HepG2 (cell line): ENCODE measurements around the gene ZFTA. TPM values are rescaled to one million over a fixed set of nuclear protein-coding genes. Genes with fewer than 3 reads are reported as not detected.

Source experiments
- ATAC-seq: fragments of 200-7000 bp; cut with Tn5 transposase; 3 replicates; pipeline ENCODE4 v1.9.1; 2020; ENCODE audit warnings: mild to moderate bottlenecking, moderate library complexity
- BruUV-seq: library from RNA; stranded (reverse); fragments of 400-500 nt; replicated peaks from 2 replicates; lab custom pipeline; 2021; lab: Mats Ljungman, UMichigan
- CTCF ChIA-PET: fragments of 300-600 bp; formaldehyde crosslinking; extraction: SDS; loops from one replicate; lab custom pipeline; 2021; ENCODE audit warnings: low total read pairs, inconsistent platforms, low intra/inter-chr PET ratio; lab: Yijun Ruan, JAX
- POLR2A ChIA-PET: fragments of 350-600 bp; sonication (Branson Sonifier 250); formaldehyde crosslinking; loops from one replicate; lab custom pipeline; 2020; ENCODE audit warnings: antibody characterized with exemption, inconsistent platforms; lab: Yijun Ruan, JAX
- DNase-seq: peaks from one replicate; pipeline ENCODE4 v3.0.0-alpha.2; 2015; ENCODE audit warnings: low spot score
- FAIRE-seq: peaks from 3 replicates; lab custom pipeline; 2011; peaks lifted over from hg19 to GRCh38; lab: Jason Lieb, UNC
- H2AFZ ChIP-seq: one replicate; pipeline ENCODE4 v1.6.1; 2011; ENCODE audit warnings: low read length, inconsistent platforms
- H3K27ac ChIP-seq: fragments of 300-600 bp; 3 replicates; pipeline ENCODE4 v1.8.0; 2011; ENCODE audit warnings: mixed run types, mild to moderate bottlenecking, mixed read lengths, low read length, inconsistent platforms; ENCODE audit not compliant: insufficient read depth; ENCODE audit errors: extremely low read length
- H3K27me3 ChIP-seq, 2 experiments: fragments of 200-600 bp in 1 of 2; 2 replicates in 1 of 2; 3 replicates in 1 of 2; pipeline versions ENCODE4 v1.6.0 to v1.8.0; 2011; ENCODE audit warnings: low read length in 2 of 2, mild to moderate bottlenecking in 2 of 2, moderate library complexity in 2 of 2, inconsistent platforms in 1 of 2; ENCODE audit not compliant: insufficient read depth in 2 of 2, control insufficient read depth in 1 of 2
- H3K36me3 ChIP-seq, 2 experiments: fragments of 200-600 bp in 1 of 2; replicated peaks in 1 of 2; 2 replicates in 1 of 2; 3 replicates in 1 of 2; pipeline versions ENCODE4 v1.5.1 to v1.8.0; 2011; ENCODE audit warnings: low read length in 2 of 2, inconsistent platforms in 1 of 2; ENCODE audit not compliant: insufficient read depth in 2 of 2, control insufficient read depth in 1 of 2
- H3K4me1 ChIP-seq: 2 replicates; pipeline ENCODE4 v1.5.1; 2012; ENCODE audit warnings: low read length, inconsistent platforms; ENCODE audit not compliant: insufficient read depth
- H3K4me2 ChIP-seq: 2 replicates; pipeline ENCODE4 v1.6.0; 2011; ENCODE audit warnings: low read depth, low read length, inconsistent platforms
- H3K4me3 ChIP-seq, 3 experiments: fragments of 200-600 bp in 1 of 3; sonication (generic), shearing (Covaris generic) in 1 of 3; replicated peaks in 1 of 3; 2 replicates each; pipeline ENCODE4 v1.5.1; 2011 to 2016; ENCODE audit warnings: low read length in 3 of 3, inconsistent platforms in 2 of 3, low read depth in 2 of 3, mild to moderate bottlenecking in 2 of 3, control low read depth in 1 of 3, mixed read lengths in 1 of 3; ENCODE audit not compliant: insufficient read depth in 1 of 3
- H3K79me2 ChIP-seq: one replicate; pipeline ENCODE4 v1.6.1; 2011; ENCODE audit warnings: low read length, inconsistent platforms; ENCODE audit not compliant: insufficient read depth
- H3K9ac ChIP-seq: 2 replicates; pipeline ENCODE4 v1.6.0; 2011; ENCODE audit warnings: mild to moderate bottlenecking, low read depth, low read length, inconsistent platforms; ENCODE audit not compliant: insufficient read depth
- H3K9me3 ChIP-seq: 2 replicates; pipeline ENCODE4 v1.5.1; 2012; ENCODE audit warnings: mild to moderate bottlenecking, low read length
- H4K20me1 ChIP-seq: 2 replicates; pipeline ENCODE4 v1.6.0; 2011; ENCODE audit warnings: inconsistent platforms, mild to moderate bottlenecking, low read length, moderate library complexity; ENCODE audit not compliant: insufficient read depth
- AKAP8 ChIP-seq: sonication (generic); formaldehyde crosslinking; IDR thresholded peaks from 2 replicates; pipeline ENCODE4 v1.5.1; 2020; ENCODE audit warnings: mild to moderate bottlenecking, missing genetic modification reagents
- CEBPB ChIP-seq: IDR thresholded peaks from 2 replicates; pipeline ENCODE4 v1.6.1; 2011; ENCODE audit warnings: low read depth, low read length, improper control_type of control experiment, borderline replicate concordance
- SKI ChIP-seq: fragments of 450-650 bp; IDR thresholded peaks from one replicate; pipeline ENCODE4 v1.6.1; 2018; ENCODE audit warnings: mild to moderate bottlenecking; ENCODE audit not compliant: partially characterized antibody
- SMAD9 ChIP-seq: sonication (generic); formaldehyde crosslinking; IDR thresholded peaks from 2 replicates; pipeline ENCODE4 v1.5.1; 2020; ENCODE audit warnings: mild to moderate bottlenecking, missing genetic modification reagents
- YEATS4 ChIP-seq: sonication (generic); formaldehyde crosslinking; IDR thresholded peaks from 2 replicates; pipeline ENCODE4 v1.4.0; 2020; ENCODE audit warnings: missing genetic modification reagents, borderline replicate concordance
- ZFYVE20 ChIP-seq: sonication (generic); formaldehyde crosslinking; IDR thresholded peaks from 2 replicates; pipeline ENCODE4 v1.8.0; 2023; ENCODE audit warnings: low read depth, mild to moderate bottlenecking, moderate library complexity, missing genetic modification reagents, borderline replicate concordance
- ZKSCAN1 ChIP-seq: fragments of 150-350 bp; IDR thresholded peaks from 2 replicates; pipeline ENCODE4 v1.6.1; 2014; ENCODE audit warnings: low read length
- ZNF280D ChIP-seq: sonication (generic); formaldehyde crosslinking; IDR thresholded peaks from 2 replicates; pipeline ENCODE4 v1.5.1; 2020; ENCODE audit warnings: mild to moderate bottlenecking, missing genetic modification reagents
- WGBS: methylation state at CpG from one replicate; pipeline ENCODE4 v1.1.6; 2017; ENCODE audit warnings: low lambda C conversion rate; 5-methylcytosine and 5-hydroxymethylcytosine counted together
- in situ Hi-C: cut with HindIII; loops from 2 replicates; pipeline ENCODE4 v1.10.0; 2017; ENCODE audit warnings: low pct_unique_long_range_greater_than_20kb; ENCODE audit not compliant: extremely low pct_ligation_motif_present
- intact Hi-C: fragments of 100-400 bp; cut with micrococcal nuclease; formaldehyde crosslinking; loops from one replicate; pipeline ENCODE4 v1.10.0; 2022; ENCODE audit not compliant: unreplicated experiment
- polyA plus RNA-seq, 8 experiments: library from polyadenylated mRNA; depleted of rRNA in 3 of 8; stranded (reverse) in 7 of 8; unstranded in 1 of 8; fragments of >200 nt; fragmentation: Illumina TruSeq in 4 of 8; extraction: Trizol in 4 of 8; gene quantifications; 2 replicates each; pipeline versions ENCODE4 v1.2.1 to v1.2.3, GENCODE V29; 2011 to 2016; ENCODE audit warnings: low read depth in 4 of 8, missing spikeins in 1 of 8, mixed read lengths in 1 of 8; ENCODE audit not compliant: insufficient read depth in 1 of 8
- total RNA-seq, 5 experiments: library from RNA; depleted of rRNA; stranded (reverse); fragments of >200 nt; fragmentation: Illumina TruSeq; extraction: Trizol; gene quantifications; 2 replicates each; pipeline ENCODE4 v1.2.3, GENCODE V29; 2016; ENCODE audit warnings: low read depth in 1 of 5
- TF ChIP-seq, protein P1 (sequence below): sonication (generic); formaldehyde crosslinking; IDR thresholded peaks from 2 replicates; pipeline ENCODE4 v1.8.1; 2023; ENCODE audit warnings: mild to moderate bottlenecking, inconsistent platforms, moderate library complexity, missing genetic modification reagents, borderline replicate concordance

Gene ZFTA
- total and polyA plus RNA-seq, 2 of the 13 experiments (the other 11 are each of a cell fraction or from before 2014, with no cell fraction given): 3.9 to 10.4 TPM

DNA sequence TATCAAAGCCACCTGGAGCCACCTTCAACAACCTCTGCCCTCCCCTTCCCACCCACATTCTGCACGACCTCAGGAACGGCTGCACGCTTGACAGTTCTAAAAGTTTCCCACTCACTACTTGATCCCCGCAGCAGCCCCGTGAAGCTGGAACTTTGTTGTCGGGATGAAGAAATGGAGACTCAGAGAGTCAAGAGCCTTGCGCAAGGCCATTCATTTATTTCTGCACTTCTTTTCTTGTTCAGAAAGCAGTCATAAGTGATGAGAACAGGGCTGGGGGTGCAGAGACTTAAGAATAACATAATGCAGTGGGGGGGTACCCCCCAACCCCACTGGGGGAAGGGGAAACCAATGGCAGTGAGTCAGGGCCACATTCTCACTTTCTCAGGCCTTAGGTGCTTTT is 2.2 kb upstream of the ZFTA start:
- Histone ChIP-seq H3K27me3 (peaks cover 0 to 4% of the 10 kb centered on the region in 2 experiments; a peak in 1 of 5 replicates), H2AFZ (no peak overlapping the region), H3K4me3 (peak overlapping the region in 1 of 3 experiments; percentile 85; a peak in 2 of 6 replicates), H3K4me1 (peaks cover 30% of the 10 kb centered on the region), H3K4me2 (peak overlapping the region; percentile 93), H3K27ac (no peak overlapping the region), H3K9me3 (no peaks in the 10 kb centered on the region), H3K9ac (no peak overlapping the region)
- CTCF ChIA-PET: no interaction called here
- BruUV-seq: no TSS peak
- FAIRE-seq: no peak
- no peak for ATAC-seq
- intact Hi-C loops: no loop called here
- in situ Hi-C loops: no loop called here
- peak; percentile 74; the same call in 1 of the 2 replicates for TF ChIP-seq CEBPB
- TF ChIP-seq, protein P1, sequence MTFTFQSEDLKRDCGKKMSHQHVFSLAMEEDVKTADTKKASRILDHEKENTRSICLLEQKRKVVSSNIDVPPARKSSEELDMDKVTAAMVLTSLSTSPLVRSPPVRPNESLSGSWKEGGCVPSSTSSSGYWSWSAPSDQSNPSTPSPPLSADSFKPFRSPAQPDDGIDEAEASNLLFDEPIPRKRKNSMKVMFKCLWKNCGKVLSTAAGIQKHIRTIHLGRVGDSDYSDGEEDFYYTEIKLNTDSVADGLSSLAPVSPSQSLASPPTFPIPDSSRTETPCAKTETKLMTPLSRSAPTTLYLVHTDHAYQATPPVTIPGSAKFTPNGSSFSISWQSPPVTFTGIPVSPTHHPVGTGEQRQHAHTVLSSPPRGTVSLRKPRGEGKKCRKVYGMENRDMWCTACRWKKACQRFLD (CRISPR knock-in tag): no peak
- TF ChIP-seq, all 625 proteins: peak for 1
- no peak for DNase-seq
- POLR2A ChIA-PET: interaction anchor here (0.9 kb wide), 1 partner anchor 13 kb away, joined by 3 read pairs; no protein-coding TSS in a partner anchor
- H4K20me1 ChIP-seq: no peaks in the 10 kb centered on the region; the same call in 1 of the 2 replicates
- H3K79me2 ChIP-seq: peaks cover 7% of the 10 kb centered on the region
- 37% methylated on average over 7 of the region's 7 CpGs for WGBS
- no peaks in the 10 kb centered on the region for H3K36me3 ChIP-seq

DNA sequence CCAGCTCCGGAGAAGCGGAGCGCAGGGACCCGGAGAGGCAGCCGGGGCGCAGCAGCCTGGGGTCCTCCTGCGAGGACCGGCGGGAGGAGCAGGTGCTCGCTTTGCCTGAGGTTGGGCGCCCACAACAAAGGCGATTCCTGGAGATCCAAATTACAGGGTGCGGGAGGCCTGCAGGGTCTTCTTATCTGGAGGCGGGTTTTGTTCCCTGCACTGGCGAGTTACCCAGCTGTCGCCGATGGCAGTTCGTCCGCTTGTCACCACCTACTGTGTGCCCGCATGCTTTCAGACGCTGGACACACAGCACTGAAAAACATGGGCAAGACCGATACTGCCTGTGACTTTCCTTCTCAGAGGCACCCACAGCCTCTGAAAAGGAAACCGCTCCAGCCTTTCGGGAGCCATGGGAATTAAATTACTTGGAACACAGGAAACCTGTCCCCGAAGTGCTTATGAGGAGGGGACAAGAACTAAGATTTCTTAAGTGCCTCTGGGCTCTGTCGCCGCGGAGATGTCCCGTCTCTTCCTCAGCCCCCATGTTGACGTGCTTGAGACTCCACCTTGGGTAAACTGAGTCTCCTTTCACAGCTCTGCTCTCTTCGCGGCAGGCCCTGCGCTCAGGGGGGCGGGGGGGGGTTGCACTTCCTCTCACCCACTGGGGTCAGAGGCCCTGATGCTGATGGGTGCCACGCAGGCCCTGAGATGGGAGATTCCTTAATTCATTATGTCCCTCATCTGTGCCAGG is 1.3 kb upstream of the ZFTA start:
- ChIA-PET CTCF (no interaction called here), POLR2A (interaction anchor here (0.6 to 4.3 kb wide), 5 partner anchors 8 to 69 kb away, joined by 4 to 15 read pairs (median 12); partner anchors contain the start of gene MARK2)
- Histone ChIP-seq H3K9me3 (no peaks in the 10 kb centered on the region), H3K4me2 (peak overlapping the region; percentile 93), H3K27ac (no peak overlapping the region), H4K20me1 (no peaks in the 10 kb centered on the region; the same call in 1 of the 2 replicates), H3K9ac (peak overlapping the region; percentile 74), H3K4me1 (peaks cover 38% of the 10 kb centered on the region), H2AFZ (no peak overlapping the region), H3K27me3 (peaks cover 0 to 4% of the 10 kb centered on the region in 2 experiments; a peak in 1 of 5 replicates), H3K36me3 (no peaks in the 10 kb centered on the region), H3K79me2 (peaks cover 7% of the 10 kb centered on the region), H3K4me3 (peak overlapping the region; percentile 65 to 85 (median 68))
- no peak for FAIRE-seq
- 11% methylated on average over 13 of the region's 35 CpGs for WGBS
- BruUV-seq: no TSS peak
- no peak; the same call in 1 of the 3 replicates for ATAC-seq
- intact Hi-C loops: loop anchor here (2.0 to 10.0 kb wide), 3 partner anchors 43 to 177 kb away; partner anchors contain the start of gene SPINDOC
- in situ Hi-C loops: loop anchor here (10.0 kb wide), 1 partner anchor 145 kb away; the partner anchor contains the start of gene RCOR2
- no peak for DNase-seq
- TF ChIP-seq ZKSCAN1 (peak; percentile 90), YEATS4 (CRISPR knock-in tag) (peak; percentile 17; the same call in 1 of the 2 replicates), ZNF280D (CRISPR knock-in tag) (no peak), SKI (no peak), AKAP8 (0 out of 2 replicates have a peak, but pooled peaks have one; percentile 31), ZFYVE20 (CRISPR knock-in tag) (0 out of 2 replicates have a peak, but pooled peaks have one; percentile 36), SMAD9 (peak; percentile 21; the same call in 1 of the 2 replicates)
